Measurements from ENCODE around the gene RNF187. TPM values are rescaled to one million over a fixed set of nuclear protein-coding genes. Genes with fewer than 3 reads are reported as not detected.

The RNF187 gene
- total and polyA plus RNA-seq, 2 of the 13 experiments (the other 11 are each of a cell fraction or from before 2014, with no cell fraction given) = 41.3 to 59.4 TPM

DNA sequence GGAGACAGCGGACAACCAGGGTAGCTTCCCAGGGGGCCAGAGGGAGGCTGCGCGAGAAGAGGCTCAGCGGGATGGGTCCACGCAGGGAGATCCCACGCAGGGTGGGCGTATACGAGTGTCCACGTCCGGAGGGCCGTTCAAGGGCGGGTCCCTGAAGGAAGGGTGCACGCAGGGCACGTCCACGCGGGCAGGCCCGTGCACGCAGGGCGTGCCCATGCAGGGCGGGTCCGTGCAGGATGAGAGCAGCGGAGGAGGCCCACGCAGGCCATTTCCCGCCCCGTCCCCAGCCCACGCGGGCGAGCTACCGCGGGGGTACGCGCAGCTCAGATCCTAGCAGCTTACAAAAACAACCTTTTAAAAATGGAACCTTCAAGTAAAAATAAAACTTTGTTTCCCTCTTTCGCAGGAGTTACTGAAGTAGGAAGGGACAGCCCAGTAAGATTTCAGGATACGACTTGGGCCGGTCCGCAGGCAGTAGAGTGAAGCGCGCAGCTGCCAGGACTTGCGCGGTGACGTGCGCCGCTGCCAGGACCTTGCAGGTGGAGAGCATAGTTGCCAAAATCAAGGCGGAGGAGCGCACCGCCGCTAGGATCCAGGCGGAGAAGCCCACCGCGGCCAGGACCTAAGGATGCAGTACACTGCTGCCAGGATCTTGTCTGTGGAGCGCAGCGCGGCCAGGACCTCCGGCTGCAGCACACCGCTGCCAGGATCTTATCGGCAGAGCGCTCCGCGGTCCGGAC is 416 bp upstream of the RNF187 start (continued):
- TF ChIP-seq, protein P1, sequence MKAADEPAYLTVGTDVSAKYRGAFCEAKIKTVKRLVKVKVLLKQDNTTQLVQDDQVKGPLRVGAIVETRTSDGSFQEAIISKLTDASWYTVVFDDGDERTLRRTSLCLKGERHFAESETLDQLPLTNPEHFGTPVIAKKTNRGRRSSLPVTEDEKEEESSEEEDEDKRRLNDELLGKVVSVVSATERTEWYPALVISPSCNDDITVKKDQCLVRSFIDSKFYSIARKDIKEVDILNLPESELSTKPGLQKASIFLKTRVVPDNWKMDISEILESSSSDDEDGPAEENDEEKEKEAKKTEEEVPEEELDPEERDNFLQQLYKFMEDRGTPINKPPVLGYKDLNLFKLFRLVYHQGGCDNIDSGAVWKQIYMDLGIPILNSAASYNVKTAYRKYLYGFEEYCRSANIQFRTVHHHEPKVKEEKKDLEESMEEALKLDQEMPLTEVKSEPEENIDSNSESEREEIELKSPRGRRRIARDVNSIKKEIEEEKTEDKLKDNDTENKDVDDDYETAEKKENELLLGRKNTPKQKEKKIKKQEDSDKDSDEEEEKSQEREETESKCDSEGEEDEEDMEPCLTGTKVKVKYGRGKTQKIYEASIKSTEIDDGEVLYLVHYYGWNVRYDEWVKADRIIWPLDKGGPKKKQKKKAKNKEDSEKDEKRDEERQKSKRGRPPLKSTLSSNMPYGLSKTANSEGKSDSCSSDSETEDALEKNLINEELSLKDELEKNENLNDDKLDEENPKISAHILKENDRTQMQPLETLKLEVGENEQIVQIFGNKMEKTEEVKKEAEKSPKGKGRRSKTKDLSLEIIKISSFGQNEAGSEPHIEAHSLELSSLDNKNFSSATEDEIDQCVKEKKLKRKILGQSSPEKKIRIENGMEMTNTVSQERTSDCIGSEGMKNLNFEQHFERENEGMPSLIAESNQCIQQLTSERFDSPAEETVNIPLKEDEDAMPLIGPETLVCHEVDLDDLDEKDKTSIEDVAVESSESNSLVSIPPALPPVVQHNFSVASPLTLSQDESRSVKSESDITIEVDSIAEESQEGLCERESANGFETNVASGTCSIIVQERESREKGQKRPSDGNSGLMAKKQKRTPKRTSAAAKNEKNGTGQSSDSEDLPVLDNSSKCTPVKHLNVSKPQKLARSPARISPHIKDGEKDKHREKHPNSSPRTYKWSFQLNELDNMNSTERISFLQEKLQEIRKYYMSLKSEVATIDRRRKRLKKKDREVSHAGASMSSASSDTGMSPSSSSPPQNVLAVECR (CRISPR knock-in tag; IDR thresholded peaks at IDR 0.05; ENCODE audit: borderline replicate concordance) = peak; percentile 57; the same call in 1 of the 2 replicates
- TF ChIP-seq ZNF432 (CRISPR knock-in tag; IDR thresholded peaks at IDR 0.05; ENCODE audit: borderline replicate concordance) = no peak
- 0 out of 2 replicates have a peak, but pooled peaks have one; percentile 71 for TF ChIP-seq ZNF20 (CRISPR knock-in tag; IDR thresholded peaks at IDR 0.05)
- TF ChIP-seq ZKSCAN5 (CRISPR knock-in tag; IDR thresholded peaks at IDR 0.05) = no peak
- TF ChIP-seq KLF15 (CRISPR knock-in tag; IDR thresholded peaks at IDR 0.05; ENCODE audit: borderline replicate concordance) = peak; percentile 75
- TF ChIP-seq RBFOX2 (IDR thresholded peaks at IDR 0.05; ENCODE audit: low read depth, low read length) = peak; percentile 75
- TF ChIP-seq SNAPC2 (CRISPR knock-in tag; IDR thresholded peaks at IDR 0.05) = no peak; the same call in 1 of the 2 replicates
- no peak for TF ChIP-seq ZNF562 (CRISPR knock-in tag; IDR thresholded peaks at IDR 0.05; ENCODE audit: borderline replicate concordance)
- TF ChIP-seq, protein P2, sequence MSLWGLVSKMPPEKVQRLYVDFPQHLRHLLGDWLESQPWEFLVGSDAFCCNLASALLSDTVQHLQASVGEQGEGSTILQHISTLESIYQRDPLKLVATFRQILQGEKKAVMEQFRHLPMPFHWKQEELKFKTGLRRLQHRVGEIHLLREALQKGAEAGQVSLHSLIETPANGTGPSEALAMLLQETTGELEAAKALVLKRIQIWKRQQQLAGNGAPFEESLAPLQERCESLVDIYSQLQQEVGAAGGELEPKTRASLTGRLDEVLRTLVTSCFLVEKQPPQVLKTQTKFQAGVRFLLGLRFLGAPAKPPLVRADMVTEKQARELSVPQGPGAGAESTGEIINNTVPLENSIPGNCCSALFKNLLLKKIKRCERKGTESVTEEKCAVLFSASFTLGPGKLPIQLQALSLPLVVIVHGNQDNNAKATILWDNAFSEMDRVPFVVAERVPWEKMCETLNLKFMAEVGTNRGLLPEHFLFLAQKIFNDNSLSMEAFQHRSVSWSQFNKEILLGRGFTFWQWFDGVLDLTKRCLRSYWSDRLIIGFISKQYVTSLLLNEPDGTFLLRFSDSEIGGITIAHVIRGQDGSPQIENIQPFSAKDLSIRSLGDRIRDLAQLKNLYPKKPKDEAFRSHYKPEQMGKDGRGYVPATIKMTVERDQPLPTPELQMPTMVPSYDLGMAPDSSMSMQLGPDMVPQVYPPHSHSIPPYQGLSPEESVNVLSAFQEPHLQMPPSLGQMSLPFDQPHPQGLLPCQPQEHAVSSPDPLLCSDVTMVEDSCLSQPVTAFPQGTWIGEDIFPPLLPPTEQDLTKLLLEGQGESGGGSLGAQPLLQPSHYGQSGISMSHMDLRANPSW (CRISPR knock-in tag; IDR thresholded peaks at IDR 0.05; ENCODE audit: borderline replicate concordance) = no peak; the same call in 1 of the 2 replicates
- TF ChIP-seq PTBP1 (IDR thresholded peaks at IDR 0.05; ENCODE audit: low read depth, low read length, poor library complexity, severe bottlenecking) = no peak
- TF ChIP-seq ZFP36L1 (CRISPR knock-in tag; IDR thresholded peaks at IDR 0.05) = no peak
- TF ChIP-seq, protein P3, sequence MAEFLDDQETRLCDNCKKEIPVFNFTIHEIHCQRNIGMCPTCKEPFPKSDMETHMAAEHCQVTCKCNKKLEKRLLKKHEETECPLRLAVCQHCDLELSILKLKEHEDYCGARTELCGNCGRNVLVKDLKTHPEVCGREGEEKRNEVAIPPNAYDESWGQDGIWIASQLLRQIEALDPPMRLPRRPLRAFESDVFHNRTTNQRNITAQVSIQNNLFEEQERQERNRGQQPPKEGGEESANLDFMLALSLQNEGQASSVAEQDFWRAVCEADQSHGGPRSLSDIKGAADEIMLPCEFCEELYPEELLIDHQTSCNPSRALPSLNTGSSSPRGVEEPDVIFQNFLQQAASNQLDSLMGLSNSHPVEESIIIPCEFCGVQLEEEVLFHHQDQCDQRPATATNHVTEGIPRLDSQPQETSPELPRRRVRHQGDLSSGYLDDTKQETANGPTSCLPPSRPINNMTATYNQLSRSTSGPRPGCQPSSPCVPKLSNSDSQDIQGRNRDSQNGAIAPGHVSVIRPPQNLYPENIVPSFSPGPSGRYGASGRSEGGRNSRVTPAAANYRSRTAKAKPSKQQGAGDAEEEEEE (CRISPR knock-in tag; IDR thresholded peaks at IDR 0.05; ENCODE audit: borderline replicate concordance) = no peak
- TF ChIP-seq, protein P4, sequence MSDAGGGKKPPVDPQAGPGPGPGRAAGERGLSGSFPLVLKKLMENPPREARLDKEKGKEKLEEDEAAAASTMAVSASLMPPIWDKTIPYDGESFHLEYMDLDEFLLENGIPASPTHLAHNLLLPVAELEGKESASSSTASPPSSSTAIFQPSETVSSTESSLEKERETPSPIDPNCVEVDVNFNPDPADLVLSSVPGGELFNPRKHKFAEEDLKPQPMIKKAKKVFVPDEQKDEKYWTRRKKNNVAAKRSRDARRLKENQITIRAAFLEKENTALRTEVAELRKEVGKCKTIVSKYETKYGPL (CRISPR knock-in tag; IDR thresholded peaks at IDR 0.05) = peak; percentile 80; the same call in 1 of the 2 replicates
- TF ChIP-seq ZFX (CRISPR knock-in tag; IDR thresholded peaks at IDR 0.05; ENCODE audit: low read depth) = peak; percentile 88
- TF ChIP-seq, protein P5, sequence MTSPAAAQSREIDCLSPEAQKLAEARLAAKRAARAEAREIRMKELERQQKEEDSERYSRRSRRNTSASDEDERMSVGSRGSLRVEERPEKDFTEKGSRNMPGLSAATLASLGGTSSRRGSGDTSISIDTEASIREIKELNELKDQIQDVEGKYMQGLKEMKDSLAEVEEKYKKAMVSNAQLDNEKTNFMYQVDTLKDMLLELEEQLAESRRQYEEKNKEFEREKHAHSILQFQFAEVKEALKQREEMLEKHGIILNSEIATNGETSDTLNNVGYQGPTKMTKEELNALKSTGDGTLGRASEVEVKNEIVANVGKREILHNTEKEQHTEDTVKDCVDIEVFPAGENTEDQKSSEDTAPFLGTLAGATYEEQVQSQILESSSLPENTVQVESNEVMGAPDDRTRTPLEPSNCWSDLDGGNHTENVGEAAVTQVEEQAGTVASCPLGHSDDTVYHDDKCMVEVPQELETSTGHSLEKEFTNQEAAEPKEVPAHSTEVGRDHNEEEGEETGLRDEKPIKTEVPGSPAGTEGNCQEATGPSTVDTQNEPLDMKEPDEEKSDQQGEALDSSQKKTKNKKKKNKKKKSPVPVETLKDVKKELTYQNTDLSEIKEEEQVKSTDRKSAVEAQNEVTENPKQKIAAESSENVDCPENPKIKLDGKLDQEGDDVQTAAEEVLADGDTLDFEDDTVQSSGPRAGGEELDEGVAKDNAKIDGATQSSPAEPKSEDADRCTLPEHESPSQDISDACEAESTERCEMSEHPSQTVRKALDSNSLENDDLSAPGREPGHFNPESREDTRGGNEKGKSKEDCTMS (CRISPR knock-in tag; conservative IDR thresholded peaks at IDR 0.05) = no peak
